Activated CD4-positive, alpha-beta T cell treated with anti-CD3 and anti-CD28 coated beads, Interleukin-2, amount 10 ng/mL, durations not matched to agents 24 days and 14 days (primary cell): ENCODE data around the gene FAM149A. TPM values are rescaled to one million over a fixed set of nuclear protein-coding genes. Genes with fewer than 3 reads are reported as not detected.

ENCODE experiments used
- DNase-seq: peaks from one replicate; pipeline ENCODE4 v3.0.0; 2022
- H3K27ac Mint-ChIP-seq: one replicate; pipeline ENCODE4 v1.8.0; 2022; ENCODE audit warnings: mild to moderate bottlenecking, mixed read lengths
- H3K27me3 Mint-ChIP-seq: one replicate; pipeline ENCODE4 v1.8.0; 2022; ENCODE audit warnings: mixed read lengths
- H3K36me3 Mint-ChIP-seq: one replicate; pipeline ENCODE4 v1.8.0; 2022; ENCODE audit warnings: low read depth, mild to moderate bottlenecking, mixed read lengths
- H3K4me1 Mint-ChIP-seq: one replicate; pipeline ENCODE4 v1.8.0; 2021; ENCODE audit warnings: mixed read lengths
- H3K4me3 Mint-ChIP-seq: one replicate; pipeline ENCODE4 v1.8.0; 2022; ENCODE audit warnings: mild to moderate bottlenecking, moderate library complexity, mixed read lengths
- H3K9me3 Mint-ChIP-seq: one replicate; pipeline ENCODE4 v1.8.0; 2021; ENCODE audit warnings: mixed read lengths
- intact Hi-C: fragments of 100-400 bp; cut with micrococcal nuclease; formaldehyde crosslinking; loops from one replicate; pipeline ENCODE4 v1.15.1; 2023
- total RNA-seq: library from RNA; stranded (reverse); gene quantifications from 2 replicates; pipeline ENCODE4 v1.2.3, GENCODE V29; 2022

Gene FAM149A
- total RNA-seq, 1 donor from 2014 or later: 0.33 TPM

- H3K4me3 Mint-ChIP-seq: no peak overlapping the region
- H3K27ac Mint-ChIP-seq: no peak overlapping the region
- no peaks in the 10 kb centered on the region for H3K36me3 Mint-ChIP-seq
- no peaks in the 10 kb centered on the region for H3K9me3 Mint-ChIP-seq
- no peaks in the 10 kb centered on the region for H3K4me1 Mint-ChIP-seq
- peaks cover 3% of the 10 kb centered on the region for H3K27me3 Mint-ChIP-seq
- DNase-seq: no peak
- intact Hi-C loops: no loop called here
Measured at GRCh38 chr4:186088523-186088922, 16.0 kb upstream of the FAM149A start.

GRCh38 chr4:186092296-186092695, 12.2 kb upstream of the FAM149A start:
- H3K27ac Mint-ChIP-seq: no peak overlapping the region
- intact Hi-C loops: no loop called here
- no peaks in the 10 kb centered on the region for H3K4me1 Mint-ChIP-seq
- H3K4me3 Mint-ChIP-seq: no peak overlapping the region
- peaks cover 5% of the 10 kb centered on the region for H3K27me3 Mint-ChIP-seq
- DNase-seq: no peak
- no peaks in the 10 kb centered on the region for H3K9me3 Mint-ChIP-seq
- H3K36me3 Mint-ChIP-seq: no peaks in the 10 kb centered on the region

- Mint-ChIP-seq H3K4me3 (no peak overlapping the region), H3K4me1 (no peaks in the 10 kb centered on the region), H3K36me3 (no peaks in the 10 kb centered on the region), H3K27me3 (peaks cover 4% of the 10 kb centered on the region), H3K9me3 (no peaks in the 10 kb centered on the region), H3K27ac (no peak overlapping the region)
- intact Hi-C loops: no loop called here
- no peak for DNase-seq
Measured at GRCh38 chr4:186095406-186095805, 9.1 kb upstream of the FAM149A start.

DNA sequence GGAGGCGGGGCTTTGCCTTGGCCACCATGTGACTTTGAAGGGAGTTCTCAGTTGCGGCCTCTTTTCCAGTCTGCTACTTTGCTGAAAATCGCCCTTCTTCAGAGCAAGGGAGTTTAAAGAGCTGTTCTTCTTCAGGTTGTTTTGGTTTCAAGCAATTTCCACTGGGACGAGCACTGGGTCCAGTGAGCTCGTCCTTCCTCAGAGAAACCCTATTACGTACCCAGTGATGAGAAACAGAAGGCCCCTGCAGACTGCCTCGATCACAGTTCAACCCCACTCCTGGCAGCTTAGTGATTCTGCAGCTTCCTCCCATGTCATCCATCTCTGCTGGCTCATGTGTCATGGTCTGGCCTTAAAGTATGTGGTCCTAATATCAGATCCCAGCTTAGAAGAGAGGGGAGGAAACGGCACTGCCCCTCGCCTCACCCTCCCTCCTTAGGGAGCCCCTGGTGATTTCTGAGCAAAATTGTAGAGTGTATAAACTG, 7.8 kb upstream of the FAM149A start:
- Mint-ChIP-seq H3K27me3 (peaks cover 6% of the 10 kb centered on the region), H3K9me3 (no peaks in the 10 kb centered on the region), H3K36me3 (no peaks in the 10 kb centered on the region), H3K4me1 (no peaks in the 10 kb centered on the region), H3K4me3 (no peak overlapping the region), H3K27ac (no peak overlapping the region)
- intact Hi-C loops: no loop called here
- DNase-seq: no peak

GRCh38 chr4:186097386-186097785, 7.1 kb upstream of the FAM149A start:
- no peaks in the 10 kb centered on the region for H3K4me1 Mint-ChIP-seq
- H3K36me3 Mint-ChIP-seq: no peaks in the 10 kb centered on the region
- intact Hi-C loops: no loop called here

GRCh38 chr4:186102931-186103330, 1.6 kb upstream of the FAM149A start:
- Mint-ChIP-seq H3K4me1 (peaks cover 3% of the 10 kb centered on the region), H3K4me3 (no peak overlapping the region), H3K36me3 (no peaks in the 10 kb centered on the region), H3K27ac (no peak overlapping the region), H3K9me3 (no peaks in the 10 kb centered on the region), H3K27me3 (peaks cover 47% of the 10 kb centered on the region)
- DNase-seq: no peak
- intact Hi-C loops: no loop called here

More at GRCh38 chr4:186097386-186097785, 7.1 kb upstream of the FAM149A start:
- no peak overlapping the region for H3K27ac Mint-ChIP-seq
- no peak overlapping the region for H3K4me3 Mint-ChIP-seq
- DNase-seq: no peak
- H3K9me3 Mint-ChIP-seq: no peaks in the 10 kb centered on the region
- peaks cover 9% of the 10 kb centered on the region for H3K27me3 Mint-ChIP-seq

DNA sequence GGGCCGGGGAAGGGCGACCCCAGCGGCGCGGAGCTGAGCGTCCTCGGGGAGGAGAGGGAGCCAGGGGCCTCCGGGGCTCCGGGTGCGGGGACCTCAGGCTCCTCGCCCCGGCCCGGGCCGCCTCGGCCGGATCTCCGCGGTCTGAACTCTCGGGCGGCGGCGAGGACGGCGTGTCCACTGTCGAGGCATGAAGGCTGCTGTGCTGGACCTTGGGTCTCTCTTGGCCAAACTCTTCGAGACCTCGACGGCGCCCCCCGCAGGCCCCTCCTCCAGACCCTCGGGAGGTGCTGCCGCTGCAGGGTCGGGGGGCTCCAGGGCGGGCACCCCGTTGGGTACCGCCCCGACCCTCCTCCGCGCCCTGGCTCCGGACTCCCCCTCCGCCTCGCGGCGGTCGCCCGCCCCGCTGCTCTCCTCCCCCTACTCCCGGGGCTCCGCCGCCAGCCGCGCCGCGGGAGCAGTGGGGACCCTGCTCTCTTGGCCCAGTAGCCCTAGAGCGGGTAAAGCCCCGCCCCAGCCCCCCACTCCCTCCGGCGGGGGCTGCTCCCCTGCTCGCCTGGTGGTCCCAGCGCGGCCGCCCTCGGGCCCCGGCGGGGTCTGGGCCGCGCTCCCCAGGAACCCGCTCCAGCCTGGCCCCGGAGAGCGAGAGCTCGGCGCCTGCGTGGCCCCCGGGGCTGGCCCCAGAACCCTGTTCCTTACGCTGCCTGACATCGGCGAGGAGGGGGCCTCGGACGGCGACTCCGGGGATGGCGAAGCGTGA, 564 bp downstream of the FAM149A start:
- peak; percentile 53 for DNase-seq
- H3K27ac Mint-ChIP-seq: no peak overlapping the region
- intact Hi-C loops: no loop called here
- H3K4me3 Mint-ChIP-seq: peak overlapping the region; percentile 66
- peaks cover 3% of the 10 kb centered on the region for H3K4me1 Mint-ChIP-seq
- no peaks in the 10 kb centered on the region for H3K9me3 Mint-ChIP-seq
- no peaks in the 10 kb centered on the region for H3K36me3 Mint-ChIP-seq
- peaks cover 53% of the 10 kb centered on the region for H3K27me3 Mint-ChIP-seq

DNA sequence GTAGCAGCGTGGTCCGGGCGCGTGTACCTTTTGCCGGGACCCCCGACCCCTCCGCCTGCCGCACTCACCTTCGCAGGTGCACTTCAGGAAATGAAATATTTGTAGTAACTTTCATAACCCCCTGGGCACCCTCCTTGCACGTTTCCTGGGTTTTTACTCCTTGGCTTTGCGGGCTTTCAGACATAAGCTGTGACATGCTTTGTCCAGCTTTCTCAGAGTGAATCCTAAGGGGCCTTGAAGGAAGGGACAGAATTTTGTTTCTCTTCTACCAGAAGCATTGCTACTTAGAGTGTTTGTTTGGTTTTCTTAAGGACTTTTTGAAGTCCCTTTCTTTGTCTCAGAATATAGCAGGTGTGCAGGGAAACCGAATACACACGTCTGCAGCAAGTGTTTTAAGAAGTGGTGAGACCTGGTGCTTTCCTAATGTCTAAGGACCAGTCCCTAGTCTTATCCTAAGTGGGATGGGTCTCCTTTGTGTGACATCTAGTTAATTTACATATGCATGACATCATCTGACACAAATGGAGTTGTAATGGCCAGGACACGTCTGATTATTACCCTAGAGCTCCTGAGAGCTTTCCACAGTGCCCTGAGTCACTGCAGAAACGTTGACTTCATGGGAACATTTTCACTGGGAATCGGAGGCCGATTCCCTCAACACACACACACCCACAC, 1.3 kb downstream of the FAM149A start:
- H3K27ac Mint-ChIP-seq: no peak overlapping the region
- H3K4me3 Mint-ChIP-seq: peak overlapping the region; percentile 66
- peaks cover 54% of the 10 kb centered on the region for H3K27me3 Mint-ChIP-seq

GRCh38 chr4:186107947-186108346, 3.4 kb downstream of the FAM149A start:
- Mint-ChIP-seq H3K36me3 (no peaks in the 10 kb centered on the region), H3K27me3 (peaks cover 47% of the 10 kb centered on the region), H3K4me3 (no peak overlapping the region), H3K9me3 (no peaks in the 10 kb centered on the region), H3K27ac (no peak overlapping the region), H3K4me1 (peaks cover 3% of the 10 kb centered on the region)
- intact Hi-C loops: no loop called here
- no peak for DNase-seq

More for the DNA sequence above, 1.3 kb downstream of the FAM149A start:
- no peaks in the 10 kb centered on the region for H3K36me3 Mint-ChIP-seq
- intact Hi-C loops: no loop called here
- H3K9me3 Mint-ChIP-seq: no peaks in the 10 kb centered on the region
- peak; percentile 47 for DNase-seq
- peaks cover 3% of the 10 kb centered on the region for H3K4me1 Mint-ChIP-seq

GRCh38 chr4:186108391-186108790, 3.9 kb downstream of the FAM149A start:
- H3K9me3 Mint-ChIP-seq: no peaks in the 10 kb centered on the region
- no peak overlapping the region for H3K27ac Mint-ChIP-seq
- DNase-seq: peak; percentile 37
- H3K4me3 Mint-ChIP-seq: no peak overlapping the region
- H3K27me3 Mint-ChIP-seq: peaks cover 42% of the 10 kb centered on the region
- no peaks in the 10 kb centered on the region for H3K36me3 Mint-ChIP-seq
- intact Hi-C loops: no loop called here
- peaks cover 3% of the 10 kb centered on the region for H3K4me1 Mint-ChIP-seq

GRCh38 chr4:186109245-186109644, 4.7 kb downstream of the FAM149A start:
- Mint-ChIP-seq H3K4me1 (peaks cover 3% of the 10 kb centered on the region), H3K36me3 (no peaks in the 10 kb centered on the region), H3K4me3 (no peak overlapping the region), H3K27me3 (peaks cover 35% of the 10 kb centered on the region), H3K27ac (no peak overlapping the region), H3K9me3 (no peaks in the 10 kb centered on the region)
- peak; percentile 6 for DNase-seq
- intact Hi-C loops: no loop called here

DNA sequence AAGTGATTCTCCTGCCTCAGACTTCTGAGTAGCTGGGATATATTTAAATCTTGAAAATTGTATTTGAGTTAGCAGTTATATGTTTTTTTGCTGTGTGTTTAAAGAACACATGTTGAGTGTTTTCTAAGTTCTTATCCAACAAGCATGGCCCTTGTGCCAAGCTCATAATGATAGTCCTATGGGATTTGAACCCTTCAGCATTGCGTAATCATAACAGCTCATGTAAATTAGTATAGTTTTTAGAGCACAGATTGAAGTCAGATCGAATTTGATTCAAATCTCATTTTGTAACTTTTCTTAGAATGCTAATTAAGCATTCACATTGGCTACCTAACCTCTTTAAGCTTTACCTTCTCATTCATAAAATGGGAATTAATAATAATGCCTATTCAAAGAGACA, 12.2 kb downstream of the FAM149A start:
- H3K4me3 Mint-ChIP-seq: no peak overlapping the region
- H3K27ac Mint-ChIP-seq: no peak overlapping the region
- no peaks in the 10 kb centered on the region for H3K9me3 Mint-ChIP-seq
- peaks cover 9% of the 10 kb centered on the region for H3K27me3 Mint-ChIP-seq
- intact Hi-C loops: no loop called here
- H3K36me3 Mint-ChIP-seq: no peaks in the 10 kb centered on the region
- H3K4me1 Mint-ChIP-seq: no peaks in the 10 kb centered on the region
- DNase-seq: no peak

DNA sequence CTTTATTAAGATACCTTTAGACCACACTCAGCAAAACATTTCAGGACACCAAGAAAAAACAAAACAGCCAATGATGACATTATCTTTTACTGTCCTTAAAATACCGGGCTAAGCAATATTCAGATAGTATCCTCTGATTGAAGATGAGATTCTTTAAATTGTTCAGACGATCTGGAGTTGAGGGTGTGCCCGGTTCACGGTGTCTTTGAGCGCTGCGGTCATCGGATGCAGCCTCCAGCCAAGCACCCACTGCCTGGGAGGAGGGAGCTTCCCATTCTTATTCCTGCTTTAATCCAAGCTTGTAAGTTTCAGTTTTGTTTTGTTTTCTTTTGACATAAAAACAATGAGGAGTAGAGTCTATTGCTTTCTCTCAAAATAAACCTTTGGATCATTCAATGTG, 14.1 kb downstream of the FAM149A start:
- H3K27ac Mint-ChIP-seq: no peak overlapping the region
- no peaks in the 10 kb centered on the region for H3K4me1 Mint-ChIP-seq
- no peak overlapping the region for H3K4me3 Mint-ChIP-seq
- no peaks in the 10 kb centered on the region for H3K36me3 Mint-ChIP-seq
- DNase-seq: no peak
- intact Hi-C loops: no loop called here
- peaks cover 9% of the 10 kb centered on the region for H3K27me3 Mint-ChIP-seq
- no peaks in the 10 kb centered on the region for H3K9me3 Mint-ChIP-seq

GRCh38 chr4:186121057-186121456, 16.6 kb downstream of the FAM149A start:
- no peak overlapping the region for H3K27ac Mint-ChIP-seq
- no peaks in the 10 kb centered on the region for H3K9me3 Mint-ChIP-seq
- no peak overlapping the region for H3K4me3 Mint-ChIP-seq
- H3K27me3 Mint-ChIP-seq: peaks cover 9% of the 10 kb centered on the region
- no peak for DNase-seq
- no peaks in the 10 kb centered on the region for H3K4me1 Mint-ChIP-seq
- intact Hi-C loops: no loop called here
- no peaks in the 10 kb centered on the region for H3K36me3 Mint-ChIP-seq
